H1 (cell line): ENCODE data around the gene COPZ1. TPM values are rescaled to one million over a fixed set of nuclear protein-coding genes. Genes with fewer than 3 reads are reported as not detected.

Experiments used
- CTCF ChIA-PET: fragments of 300-600 bp; sonication (Branson Sonifier 250); formaldehyde crosslinking; loops from one replicate; lab custom pipeline; 2021; ENCODE audit not compliant: partially characterized antibody; lab: Charles Lee
- POLR2A ChIA-PET: fragments of 300-600 bp; sonication (Branson Sonifier 250); formaldehyde crosslinking; loops from one replicate; lab custom pipeline; 2021; ENCODE audit warnings: inconsistent platforms; ENCODE audit not compliant: partially characterized antibody; lab: Charles Lee
- DNase-seq, 2 experiments: peaks; one replicate each; pipeline versions ENCODE4 v3.0.0 to v3.0.0-alpha.2; 2010 to 2022; ENCODE audit warnings: low spot score in 2 of 2, low read depth in 1 of 2, mixed read lengths in 1 of 2
- FAIRE-seq: peaks from 2 replicates; lab custom pipeline; 2011; peaks lifted over from hg19 to GRCh38; lab: Jason Lieb, UNC
- H2AFZ ChIP-seq: 2 replicates; pipeline ENCODE4 v1.8.1; 2012; ENCODE audit warnings: low read length, inconsistent platforms
- H2AK5ac ChIP-seq: 2 replicates; pipeline ENCODE4 v1.6.1; 2013; ENCODE audit warnings: low read depth, low read length
- H2BK120ac ChIP-seq: replicated peaks from 2 replicates; pipeline ENCODE3; 2013; ENCODE audit warnings: low read depth, low read length, inconsistent platforms
- H2BK12ac ChIP-seq: 2 replicates; pipeline ENCODE4 v1.6.1; 2013; ENCODE audit warnings: low read depth, low read length
- H2BK15ac ChIP-seq: 2 replicates; pipeline ENCODE4 v1.6.1; 2013; ENCODE audit warnings: low read length
- H2BK20ac ChIP-seq: 2 replicates; pipeline ENCODE4 v1.6.1; 2013; ENCODE audit warnings: low read length
- H2BK5ac ChIP-seq: 2 replicates; pipeline ENCODE4 v1.6.1; 2013; ENCODE audit warnings: low read depth, low read length
- H3K14ac ChIP-seq: 2 replicates; pipeline ENCODE4 v1.6.1; 2013; ENCODE audit warnings: inconsistent platforms; ENCODE audit not compliant: insufficient read length
- H3K18ac ChIP-seq: 2 replicates; pipeline ENCODE4 v1.6.1; 2013; ENCODE audit warnings: low read length; ENCODE audit errors: extremely low read depth
- H3K23ac ChIP-seq: 2 replicates; pipeline ENCODE4 v1.6.1; 2013; ENCODE audit warnings: inconsistent platforms; ENCODE audit not compliant: insufficient read length
- H3K23me2 ChIP-seq: 2 replicates; pipeline ENCODE4 v1.6.1; 2013; ENCODE audit warnings: low read depth, low read length
- H3K27ac ChIP-seq: 2 replicates; pipeline ENCODE4 v1.6.1; 2011; ENCODE audit warnings: low read depth, low read length, inconsistent platforms
- H3K27me3 ChIP-seq, 4 experiments: replicated peaks in 1 of 4; 1 replicate in 1 of 4; 2 replicates in 3 of 4; pipeline versions ENCODE4 v1.6.1 to v1.8.1; 2011 to 2013; ENCODE audit warnings: low read length in 3 of 4, mild to moderate bottlenecking in 3 of 4, inconsistent platforms in 2 of 4, mixed read lengths in 2 of 4, moderate library complexity in 1 of 4; ENCODE audit not compliant: control insufficient read depth in 3 of 4, insufficient read depth in 3 of 4; ENCODE audit errors: extremely low read depth in 1 of 4
- H3K36me3 ChIP-seq, 4 experiments: 2 replicates each; pipeline versions ENCODE4 v1.6.1 to v1.8.1; 2011 to 2013; ENCODE audit warnings: mild to moderate bottlenecking in 4 of 4, low read length in 3 of 4, moderate library complexity in 2 of 4, control low read depth in 1 of 4, inconsistent platforms in 1 of 4; ENCODE audit not compliant: insufficient read depth in 4 of 4, control insufficient read depth in 2 of 4
- H3K4ac ChIP-seq: replicated peaks from 2 replicates; pipeline ENCODE3; 2013; ENCODE audit warnings: low read length, low read depth, mixed read lengths, inconsistent platforms; ENCODE audit not compliant: insufficient read length
- H3K4me1 ChIP-seq, 4 experiments: replicated peaks in 1 of 4; 1 replicate in 1 of 4; 2 replicates in 3 of 4; pipeline versions ENCODE4 v1.6.1 to v1.8.1; 2011 to 2013; ENCODE audit warnings: low read length in 3 of 4, inconsistent platforms in 2 of 4, mixed read lengths in 1 of 4; ENCODE audit not compliant: insufficient read depth in 4 of 4, control insufficient read depth in 3 of 4
- H3K4me2 ChIP-seq, 2 experiments: 2 replicates each; pipeline versions ENCODE4 v1.6.1 to v1.8.1; 2011 to 2013; ENCODE audit warnings: low read depth in 2 of 2, low read length in 2 of 2, control low read depth in 1 of 2, inconsistent platforms in 1 of 2, mild to moderate bottlenecking in 1 of 2; ENCODE audit not compliant: insufficient read depth in 1 of 2
- H3K4me3 ChIP-seq, 4 experiments: fragments of 200-600, 300-600 bp in 1 of 4; sonication (generic), shearing (Covaris generic), sonication (Bioruptor Twin) in 1 of 4; 2 replicates each; pipeline versions ENCODE4 v1.5.1 to v1.8.1; 2011 to 2016; ENCODE audit warnings: low read length in 4 of 4, low read depth in 3 of 4, control low read depth in 2 of 4, inconsistent platforms in 2 of 4, mild to moderate bottlenecking in 2 of 4, mixed read lengths in 1 of 4, moderate library complexity in 1 of 4; ENCODE audit not compliant: insufficient read depth in 2 of 4; ENCODE audit errors: extremely low read depth in 1 of 4
- H3K56ac ChIP-seq: replicated peaks from 2 replicates; pipeline ENCODE3; 2013; ENCODE audit warnings: low read depth, mild to moderate bottlenecking, mixed read lengths, low read length, inconsistent platforms; ENCODE audit not compliant: insufficient read length
- H3K79me1 ChIP-seq: 2 replicates; pipeline ENCODE4 v1.6.1; 2013; ENCODE audit warnings: low read depth, low read length, control low read depth
- H3K79me2 ChIP-seq, 2 experiments: 2 replicates each; pipeline versions ENCODE4 v1.6.1 to v1.8.1; 2012 to 2013; ENCODE audit warnings: low read length in 2 of 2, mild to moderate bottlenecking in 2 of 2, inconsistent platforms in 1 of 2; ENCODE audit not compliant: insufficient read depth in 2 of 2, control insufficient read depth in 1 of 2
- H3K9ac ChIP-seq, 4 experiments: replicated peaks in 1 of 4; 1 replicate in 1 of 4; 2 replicates in 3 of 4; pipeline versions ENCODE4 v1.6.1 to v1.8.1; 2011 to 2013; ENCODE audit warnings: low read depth in 3 of 4, low read length in 3 of 4, control low read depth in 2 of 4, mild to moderate bottlenecking in 2 of 4, moderate library complexity in 2 of 4, inconsistent platforms in 1 of 4; ENCODE audit errors: extremely low read depth in 1 of 4
- H3K9me3 ChIP-seq, 2 experiments: 2 replicates each; pipeline versions ENCODE4 v1.6.1 to v1.8.1; 2012 to 2013; ENCODE audit warnings: mild to moderate bottlenecking in 2 of 2, moderate library complexity in 2 of 2, control low read depth in 1 of 2, inconsistent platforms in 1 of 2, low read depth in 1 of 2, low read length in 1 of 2, mixed read lengths in 1 of 2; ENCODE audit not compliant: insufficient read depth in 2 of 2
- H4K20me1 ChIP-seq, 2 experiments: replicated peaks in 1 of 2; 2 replicates each; pipeline versions ENCODE3 to v1.8.1; 2011 to 2013; ENCODE audit warnings: inconsistent platforms in 2 of 2, low read length in 2 of 2, mild to moderate bottlenecking in 1 of 2; ENCODE audit not compliant: insufficient read depth in 2 of 2, control insufficient read depth in 1 of 2
- H4K5ac ChIP-seq: 2 replicates; pipeline ENCODE4 v1.6.1; 2013; ENCODE audit warnings: low read length, low read depth, mixed read lengths, inconsistent platforms; ENCODE audit not compliant: insufficient read length
- H4K8ac ChIP-seq: 2 replicates; pipeline ENCODE4 v1.8.0; 2013; ENCODE audit warnings: mild to moderate bottlenecking, moderate library complexity, low read length, inconsistent platforms; ENCODE audit not compliant: insufficient read depth; ENCODE audit errors: extremely low read depth
- H4K91ac ChIP-seq: replicated peaks from 2 replicates; pipeline ENCODE3; 2013; ENCODE audit warnings: low read length, mixed read lengths, inconsistent platforms; ENCODE audit not compliant: insufficient read length
- CREB1 ChIP-seq: IDR thresholded peaks from 2 replicates; pipeline ENCODE4 v1.6.1; 2012; ENCODE audit warnings: inconsistent platforms
- PHF8 ChIP-seq: fragments of 200-600 bp; sonication (generic); conservative IDR thresholded peaks from 2 replicates; pipeline ENCODE4 v1.7.1; 2012; ENCODE audit warnings: low read depth, mild to moderate bottlenecking, inconsistent platforms, low read length, moderate library complexity
- WGBS, 2 experiments: shearing (Covaris generic) in 1 of 2; methylation state at CpG; one replicate each; pipeline versions ENCODE4 v1.1.6 to v1.1.7; 2013 to 2015; ENCODE audit warnings: low lambda C conversion rate in 2 of 2, mixed read lengths in 2 of 2, inconsistent platforms in 1 of 2, low coverage in 1 of 2, missing lambda C conversion rate in 1 of 2; ENCODE audit not compliant: insufficient replicate concordance in 2 of 2, insufficient coverage in 1 of 2, insufficient read length in 1 of 2; ENCODE audit errors: extremely low coverage in 1 of 2, missing lambda C conversion rate in 1 of 2; 5-methylcytosine and 5-hydroxymethylcytosine counted together
- polyA plus RNA-seq, 7 experiments: library from polyadenylated mRNA; depleted of rRNA in 3 of 7; stranded (reverse) in 5 of 7; unstranded in 2 of 7; fragments of >200 nt in 5 of 7; fragments of 200-250 nt in 2 of 7; gene quantifications; 1 replicate in 5 of 7; 2 replicates in 1 of 7; 4 replicates in 1 of 7; pipeline versions ENCODE4 v1.2.1 to v1.2.3, GENCODE V29; 2011 to 2013; ENCODE audit warnings: missing spikeins in 2 of 7, mixed read lengths in 2 of 7
- total RNA-seq: library from RNA; stranded (reverse); fragmentation: NEBNext Ultra II Directional; extraction: Animal tissue kit (Norgen Biotek cat#: 25700); gene quantifications from 2 replicates; pipeline ENCODE4 v1.2.1, GENCODE V29; 2021

The COPZ1 gene
- total and polyA plus RNA-seq, 2 of the 8 experiments (the other 6 are each of a cell fraction or from before 2014, with no cell fraction given) = 103 to 133 TPM

- Histone ChIP-seq H3K23me2 (peaks cover 13% of the 10 kb centered on the region), H3K4ac (peak overlapping the region; percentile 8), H3K79me2 (no peaks in the 10 kb centered on the region), H2AK5ac (peak overlapping the region; percentile 32; the same call in 1 of the 2 replicates), H2BK20ac (peak overlapping the region; percentile 8; the same call in 1 of the 2 replicates), H3K23ac (no peak overlapping the region), H3K36me3 (no peaks in the 10 kb centered on the region), H3K9ac (no peak overlapping the region; a peak in 1 of 7 replicates), H3K56ac (no peak overlapping the region), H3K14ac (no peak overlapping the region), H3K4me1 (peaks cover 23 to 54% (median 30%) of the 10 kb centered on the region in 4 experiments), H3K4me3 (peak overlapping the region in 3 of 4 experiments; percentile 68 to 78 (median 74); a peak in 6 of 8 replicates), H4K91ac (peak overlapping the region; percentile 38), H3K79me1 (no peaks in the 10 kb centered on the region), H3K9me3 (no peaks in the 10 kb centered on the region), H2AFZ (no peak overlapping the region), H2BK12ac (peak overlapping the region; percentile 98; the same call in 1 of the 2 replicates), H2BK15ac (peak overlapping the region; percentile 63; the same call in 1 of the 2 replicates), H4K8ac (no peak overlapping the region), H3K27me3 (no peaks in the 10 kb centered on the region; a peak in 1 of 7 replicates), H3K18ac (peak overlapping the region; percentile 25), H4K5ac (peak overlapping the region; percentile 14), H3K4me2 (peak overlapping the region; percentile 88 to 92), H2BK120ac (peak overlapping the region; percentile 14), H4K20me1 (no peaks in the 10 kb centered on the region), H3K27ac (no peak overlapping the region), H2BK5ac (0 out of 2 replicates have a peak overlapping the region, but pooled peaks have one; percentile 75)
- FAIRE-seq = no peak
- DNase-seq = no peak
- CTCF ChIA-PET = interaction anchor here (1.2 to 9.2 kb wide), 15 partner anchors 10 to 142 kb away, joined by 3 to 348 read pairs (median 9); partner anchors contain the start of genes COPZ1, NFE2 and ZNF385A
- POLR2A ChIA-PET = interaction anchor here (0.6 to 9.2 kb wide), 21 partner anchors 9 to 141 kb away, joined by 3 to 133 read pairs (median 6); partner anchors contain the start of genes CBX5, COPZ1, HNRNPA1 and NFE2
- WGBS, 2 experiments = 25% methylated on average over 2 of the region's 2 CpGs; no CpG with 5 or more reads in 1 of the 2 experiments
- TF ChIP-seq CREB1 = no peak
- 0 out of 2 replicates have a peak, but pooled peaks have one; percentile 6 for TF ChIP-seq PHF8
Measured at GRCh38 chr12:54357506-54358190, 32.7 kb downstream of the COPZ1 start.
